A549 treated with Mapracorat at 1 μM for 4 hours (cell line): ENCODE data around the gene EIF2B2. TPM values are rescaled to one million over a fixed set of nuclear protein-coding genes. Genes with fewer than 3 reads are reported as not detected.

Source experiments
- total RNA-seq: library from RNA; stranded (reverse); fragments of 200-300 nt; extraction: Qiagen RNA extraction; gene quantifications from 5 replicates; pipeline ENCODE4 v1.2.3, GENCODE V29; 2022

Gene EIF2B2
- total RNA-seq, result 75.6 to 85.3 TPM (median 79.1 TPM) in 5 replicates

GRCh38 chr14:75002392-75003249 lies at the start of gene EIF2B2:
Gene EIF2B2, plus strand, starts transcription at chr14:75002921. Its CDS starts 70 bp downstream, at chr14:75002991.

GRCh38 chr14:74955229-74956026 lies 47.3 kb upstream of the EIF2B2 start, which contains the start of gene PGF:
Gene PGF, minus strand, starts transcription at chr14:74955597. Its CDS starts 355 bp downstream, at chr14:74955242.

GRCh38 chr14:75050852-75051555 lies 48.3 kb downstream of the EIF2B2 start, which contains the start of gene MLH3:
Gene MLH3, minus strand, starts transcription at chr14:75051467. Its CDS starts 1,812 bp downstream, at chr14:75049655.

Other genes starting within 250 kb of the EIF2B2 start
- 32.4 to 41.1 TPM (median 35.8 TPM) in 5 replicates for gene YLPM1, start 239.6 kb upstream of the EIF2B2 start, total RNA-seq
- not detected in 5 replicates for gene PROX2, start 126.8 kb upstream of the EIF2B2 start, total RNA-seq
- 92.8 to 97.4 TPM (median 96.0 TPM) in 5 replicates for gene DLST, start 121.0 kb upstream of the EIF2B2 start, total RNA-seq
- 0.28 to 0.67 TPM (median 0.39 TPM) in 5 replicates for gene RPS6KL1, start 79.7 kb upstream of the EIF2B2 start, total RNA-seq
- gene PGF, start 47.3 kb upstream of the EIF2B2 start, total RNA-seq, result 3.1 to 4.5 TPM (median 4.1 TPM) in 5 replicates
- gene MLH3, start 48.5 kb downstream of the EIF2B2 start, total RNA-seq, result 16.7 to 20.4 TPM (median 18.4 TPM) in 5 replicates
- gene ACYP1, start 61.1 kb downstream of the EIF2B2 start, total RNA-seq, result 22.4 to 29.2 TPM (median 22.9 TPM) in 5 replicates
- 3.7 to 5.0 TPM (median 4.2 TPM) in 5 replicates for gene ZC2HC1C, start 66.7 kb downstream of the EIF2B2 start, total RNA-seq
- gene NEK9, start 124.1 kb downstream of the EIF2B2 start, total RNA-seq, result 26.7 to 35.4 TPM (median 34.2 TPM) in 5 replicates
- 248 to 292 TPM (median 273 TPM) in 5 replicates for gene TMED10, start 173.7 kb downstream of the EIF2B2 start, total RNA-seq